SK-N-SH (cell line): ENCODE results near the gene UBE2G2. TPM values are rescaled to one million over a fixed set of nuclear protein-coding genes. Genes with fewer than 3 reads are reported as not detected.

Experiments
- CTCF ChIA-PET: fragments of 300-600, 350-600 bp; formaldehyde crosslinking; extraction: SDS; loops from one replicate; lab custom pipeline; 2021; lab: Yijun Ruan, JAX
- POLR2A ChIA-PET: fragments of 350-600 bp; sonication (Branson Sonifier 250); formaldehyde crosslinking; extraction: SDS; loops from one replicate; lab custom pipeline; 2020; ENCODE audit warnings: antibody characterized with exemption, inconsistent platforms; lab: Yijun Ruan, JAX
- DNase-seq: peaks from one replicate; pipeline ENCODE4 v3.0.0; 2012
- H2AFZ ChIP-seq: fragments of 200-600 bp; sonication (generic); 2 replicates; pipeline ENCODE4 v1.8.1; 2016; ENCODE audit warnings: antibody characterized with exemption, mild to moderate bottlenecking, low read depth
- H3F3A ChIP-seq: fragments of 200-600 bp; sonication (generic); replicated peaks from 2 replicates; pipeline ENCODE3; 2016; ENCODE audit warnings: antibody characterized with exemption, mild to moderate bottlenecking; ENCODE audit not compliant: insufficient read depth
- H3K27ac ChIP-seq, 2 experiments: fragments of 200-500 bp in 1 of 2; fragments of 200-600 bp in 1 of 2; sonication (Bioruptor generic) in 1 of 2; sonication (generic), shearing (Covaris generic) in 1 of 2; 2 replicates each; pipeline versions ENCODE4 v1.5.1 to v1.6.1; 2014 to 2016; ENCODE audit warnings: low read depth in 2 of 2, inconsistent platforms in 1 of 2, low read length in 1 of 2, mild to moderate bottlenecking in 1 of 2, mixed read lengths in 1 of 2
- H3K27me3 ChIP-seq: fragments of 200-600 bp; sonication (generic), shearing (Covaris generic); 2 replicates; pipeline ENCODE4 v1.6.1; 2016; ENCODE audit warnings: mixed run types; ENCODE audit not compliant: insufficient read depth
- H3K36me3 ChIP-seq, 2 experiments: fragments of 200-500 bp in 1 of 2; fragments of 200-600 bp in 1 of 2; sonication (Bioruptor generic) in 1 of 2; sonication (generic) in 1 of 2; replicated peaks in 1 of 2; 2 replicates each; pipeline versions ENCODE3 to v1.5.1; 2014 to 2016; ENCODE audit warnings: low read length in 1 of 2, mild to moderate bottlenecking in 1 of 2; ENCODE audit not compliant: insufficient read depth in 2 of 2, control insufficient read depth in 1 of 2
- H3K4me1 ChIP-seq, 2 experiments: fragments of 200-500 bp in 1 of 2; fragments of 200-600 bp in 1 of 2; sonication (Bioruptor generic) in 1 of 2; sonication (generic), shearing (Covaris generic) in 1 of 2; 2 replicates each; pipeline versions ENCODE4 v1.5.1 to v1.6.1; 2014 to 2016; ENCODE audit warnings: low read depth in 1 of 2, low read length in 1 of 2, mixed run types in 1 of 2; ENCODE audit not compliant: insufficient read depth in 2 of 2, control insufficient read depth in 1 of 2
- H3K4me2 ChIP-seq: fragments of 200-600 bp; sonication (generic), shearing (Covaris generic); 2 replicates; pipeline ENCODE4 v1.6.1; 2017; ENCODE audit warnings: mixed run types
- H3K4me3 ChIP-seq, 2 experiments: fragments of 200-500 bp in 1 of 2; fragments of 200-600 bp in 1 of 2; sonication (Bioruptor generic) in 1 of 2; sonication (generic), shearing (Covaris generic) in 1 of 2; 2 replicates each; pipeline versions ENCODE4 v1.5.1 to v1.8.1; 2014 to 2016; ENCODE audit warnings: low read depth in 2 of 2, inconsistent platforms in 1 of 2, low read length in 1 of 2, mild to moderate bottlenecking in 1 of 2, mixed read lengths in 1 of 2, moderate library complexity in 1 of 2
- H3K79me2 ChIP-seq: fragments of 200-600 bp; sonication (generic); 2 replicates; pipeline ENCODE4 v1.8.1; 2017; ENCODE audit warnings: mild to moderate bottlenecking; ENCODE audit not compliant: insufficient read depth
- H3K9ac ChIP-seq: fragments of 200-600 bp; sonication (generic); 2 replicates; pipeline ENCODE4 v1.6.1; 2017; ENCODE audit warnings: mixed run types
- H3K9me2 ChIP-seq: fragments of 200-600 bp; sonication (generic); 2 replicates; pipeline ENCODE4 v1.6.1; 2017; ENCODE audit warnings: mixed run types
- H3K9me3 ChIP-seq: fragments of 200-600 bp; sonication (generic); 2 replicates; pipeline ENCODE4 v1.6.1; 2017; ENCODE audit warnings: mixed run types, mild to moderate bottlenecking, moderate library complexity
- H4K20me1 ChIP-seq: fragments of 200-600 bp; sonication (generic); 2 replicates; pipeline ENCODE4 v1.6.1; 2017; ENCODE audit warnings: mild to moderate bottlenecking, mixed run types; ENCODE audit not compliant: insufficient read depth
- CHD2 ChIP-seq: fragments of 150-350 bp; IDR thresholded peaks from 2 replicates; pipeline ENCODE4 v1.6.1; 2018; ENCODE audit warnings: low read length; ENCODE audit not compliant: partially characterized antibody
- EZH2phosphoT487 ChIP-seq: fragments of 200-600 bp; sonication (generic); IDR thresholded peaks from 2 replicates; pipeline ENCODE4 v1.6.1; 2017; ENCODE audit warnings: low read depth, mixed run types, mild to moderate bottlenecking, antibody characterized with exemption, moderate library complexity, borderline replicate concordance
- FOXM1 ChIP-seq: IDR thresholded peaks from 2 replicates; pipeline ENCODE4 v1.4.0; 2012; ENCODE audit warnings: low read depth, mild to moderate bottlenecking
- GATA2 ChIP-seq: sonication (generic); formaldehyde crosslinking; IDR thresholded peaks from 2 replicates; pipeline ENCODE4 v1.5.0; 2020; ENCODE audit warnings: mild to moderate bottlenecking, missing genetic modification reagents
- MEF2A ChIP-seq: IDR thresholded peaks from 2 replicates; pipeline ENCODE4 v1.4.0; 2012; ENCODE audit warnings: low read depth, borderline replicate concordance
- NFIC ChIP-seq: IDR thresholded peaks from 2 replicates; pipeline ENCODE4 v1.4.0; 2012; ENCODE audit warnings: borderline replicate concordance
- TAF1 ChIP-seq: IDR thresholded peaks from 2 replicates; pipeline ENCODE4 v1.6.1; 2012; ENCODE audit warnings: low read depth, mild to moderate bottlenecking, low read length, moderate library complexity, borderline replicate concordance
- WGBS: methylation state at CpG from one replicate; pipeline ENCODE4 v1.1.6; 2017; ENCODE audit warnings: low lambda C conversion rate; 5-methylcytosine and 5-hydroxymethylcytosine counted together
- polyA plus RNA-seq, 3 experiments: library from polyadenylated mRNA; depleted of rRNA; stranded (reverse); fragments of >200 nt; gene quantifications; 2 replicates each; pipeline ENCODE4 v1.2.3, GENCODE V29; 2012
- TF ChIP-seq, protein P1 (sequence below): IDR thresholded peaks from 2 replicates; pipeline ENCODE4 v1.6.1; 2012; ENCODE audit warnings: mild to moderate bottlenecking, low read depth, low read length, moderate library complexity

UBE2G2 gene
- polyA plus RNA-seq, 1 of the 3 experiments (the other 2 are of a cell fraction), result 129 TPM

DNA sequence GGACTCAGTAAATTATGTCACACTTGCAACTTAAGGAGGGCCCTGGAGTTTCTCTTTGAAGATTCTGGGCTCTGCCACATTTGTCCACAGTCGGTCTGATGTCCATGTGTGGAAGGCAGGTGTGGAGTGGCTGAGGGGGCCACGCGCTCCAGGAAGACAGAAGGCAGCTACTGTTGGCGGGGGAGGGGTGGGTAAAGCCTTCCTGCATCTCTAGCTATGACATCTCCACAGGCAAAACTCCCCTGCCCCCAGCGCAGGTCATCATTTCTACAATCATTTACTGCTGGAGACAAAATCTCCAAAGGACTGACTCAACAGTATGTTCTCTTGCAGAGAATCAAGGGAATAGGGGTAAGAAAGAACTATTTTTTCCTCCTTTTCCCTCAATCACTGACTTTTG lies 78.9 kb downstream of the UBE2G2 start (continued):
- TF ChIP-seq FOXM1 (no peak), TAF1 (no peak), MEF2A (no peak), NFIC (no peak)
- TF ChIP-seq, protein P1, sequence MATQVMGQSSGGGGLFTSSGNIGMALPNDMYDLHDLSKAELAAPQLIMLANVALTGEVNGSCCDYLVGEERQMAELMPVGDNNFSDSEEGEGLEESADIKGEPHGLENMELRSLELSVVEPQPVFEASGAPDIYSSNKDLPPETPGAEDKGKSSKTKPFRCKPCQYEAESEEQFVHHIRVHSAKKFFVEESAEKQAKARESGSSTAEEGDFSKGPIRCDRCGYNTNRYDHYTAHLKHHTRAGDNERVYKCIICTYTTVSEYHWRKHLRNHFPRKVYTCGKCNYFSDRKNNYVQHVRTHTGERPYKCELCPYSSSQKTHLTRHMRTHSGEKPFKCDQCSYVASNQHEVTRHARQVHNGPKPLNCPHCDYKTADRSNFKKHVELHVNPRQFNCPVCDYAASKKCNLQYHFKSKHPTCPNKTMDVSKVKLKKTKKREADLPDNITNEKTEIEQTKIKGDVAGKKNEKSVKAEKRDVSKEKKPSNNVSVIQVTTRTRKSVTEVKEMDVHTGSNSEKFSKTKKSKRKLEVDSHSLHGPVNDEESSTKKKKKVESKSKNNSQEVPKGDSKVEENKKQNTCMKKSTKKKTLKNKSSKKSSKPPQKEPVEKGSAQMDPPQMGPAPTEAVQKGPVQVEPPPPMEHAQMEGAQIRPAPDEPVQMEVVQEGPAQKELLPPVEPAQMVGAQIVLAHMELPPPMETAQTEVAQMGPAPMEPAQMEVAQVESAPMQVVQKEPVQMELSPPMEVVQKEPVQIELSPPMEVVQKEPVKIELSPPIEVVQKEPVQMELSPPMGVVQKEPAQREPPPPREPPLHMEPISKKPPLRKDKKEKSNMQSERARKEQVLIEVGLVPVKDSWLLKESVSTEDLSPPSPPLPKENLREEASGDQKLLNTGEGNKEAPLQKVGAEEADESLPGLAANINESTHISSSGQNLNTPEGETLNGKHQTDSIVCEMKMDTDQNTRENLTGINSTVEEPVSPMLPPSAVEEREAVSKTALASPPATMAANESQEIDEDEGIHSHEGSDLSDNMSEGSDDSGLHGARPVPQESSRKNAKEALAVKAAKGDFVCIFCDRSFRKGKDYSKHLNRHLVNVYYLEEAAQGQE, result no peak

DNA sequence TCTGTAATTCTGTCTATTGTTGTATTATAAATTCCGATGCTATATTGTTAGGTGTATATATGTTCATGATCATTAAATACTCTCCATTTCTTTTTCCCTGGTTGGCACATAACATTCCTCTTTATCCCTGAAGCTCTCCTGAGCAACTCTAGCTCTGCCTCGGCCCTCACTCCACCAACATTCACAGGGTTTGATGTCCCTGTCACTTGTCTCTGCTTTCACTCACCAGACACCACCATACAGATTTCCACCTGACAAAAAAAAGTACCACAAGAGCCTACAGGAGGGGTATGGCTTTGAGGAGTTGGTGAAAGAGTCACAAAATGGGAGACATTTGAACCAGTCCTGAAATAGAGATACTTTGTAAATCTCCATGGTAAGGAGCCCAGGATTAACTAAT lies 81.5 kb downstream of the UBE2G2 start:
- Histone ChIP-seq H4K20me1 (no peaks in the 10 kb centered on the region), H3K4me1 (no peaks in the 10 kb centered on the region), H2AFZ (no peak overlapping the region), H3K79me2 (no peaks in the 10 kb centered on the region), H3K9me3 (no peaks in the 10 kb centered on the region), H3K4me3 (no peak overlapping the region), H3K36me3 (no peaks in the 10 kb centered on the region), H3K4me2 (no peak overlapping the region), H3K9me2 (no peaks in the 10 kb centered on the region), H3K27ac (no peak overlapping the region), H3K27me3 (peaks cover 48% of the 10 kb centered on the region; the same call in 1 of the 2 replicates), H3K9ac (no peak overlapping the region), H3F3A (no peaks in the 10 kb centered on the region)
- TF ChIP-seq GATA2 (no peak), CHD2 (no peak), EZH2phosphoT487 (no peak)
- DNase-seq, result no peak
- ChIA-PET POLR2A (interaction anchor here (0.8 kb wide), 1 partner anchor 9 kb away, joined by 5 read pairs; the partner anchor contains the start of gene TSPEAR), CTCF (interaction anchor here (0.7 to 0.9 kb wide), 3 partner anchors 10 to 42 kb away, joined by 3 read pairs; no protein-coding TSS in a partner anchor)
- WGBS, result 34% methylated on average over 2 of the region's 2 CpGs

Other genes with a start within 250 kb of the UBE2G2 start
- gene KRTAP10-3, start 243.0 kb downstream of the UBE2G2 start, polyA plus RNA-seq (2012; rRNA removed), result not detected in 2 replicates
- gene KRTAP10-4, start 228.1 kb downstream of the UBE2G2 start, polyA plus RNA-seq (2012; rRNA removed), result not detected in 2 replicates
- gene KRTAP10-5, start 221.2 kb downstream of the UBE2G2 start, polyA plus RNA-seq (2012; rRNA removed), result not detected in 2 replicates
- gene KRTAP10-6, start 209.3 kb downstream of the UBE2G2 start, polyA plus RNA-seq (2012; rRNA removed), result not detected in 2 replicates
- gene KRTAP10-7, start 201.2 kb downstream of the UBE2G2 start, polyA plus RNA-seq (2012; rRNA removed), result not detected in 2 replicates
- gene KRTAP10-8, start 189.7 kb downstream of the UBE2G2 start, polyA plus RNA-seq (2012; rRNA removed), result not detected in 2 replicates
- not detected in 2 replicates for gene KRTAP10-9, start 174.7 kb downstream of the UBE2G2 start, polyA plus RNA-seq (2012; rRNA removed)
- not detected in 2 replicates for gene KRTAP10-10, start 164.5 kb downstream of the UBE2G2 start, polyA plus RNA-seq (2012; rRNA removed)
- not detected in 2 replicates for gene KRTAP10-11, start 155.4 kb downstream of the UBE2G2 start, polyA plus RNA-seq (2012; rRNA removed)
- gene KRTAP12-4, start 147.2 kb downstream of the UBE2G2 start, polyA plus RNA-seq (2012; rRNA removed), result not detected in 2 replicates
- not detected in 2 replicates for gene KRTAP12-3, start 143.9 kb downstream of the UBE2G2 start, polyA plus RNA-seq (2012; rRNA removed)
- not detected in 2 replicates for gene KRTAP12-2, start 134.9 kb downstream of the UBE2G2 start, polyA plus RNA-seq (2012; rRNA removed)
- not detected in 2 replicates for gene KRTAP12-1, start 119.7 kb downstream of the UBE2G2 start, polyA plus RNA-seq (2012; rRNA removed)
- gene KRTAP10-12, start 104.6 kb downstream of the UBE2G2 start, polyA plus RNA-seq (2012; rRNA removed), result not detected in 2 replicates
- gene TSPEAR, start 90.2 kb downstream of the UBE2G2 start, polyA plus RNA-seq (2012; rRNA removed), result 0.03 and 0.08 TPM in 2 replicates
- 89.0 and 125 TPM in 2 replicates for gene SUMO3, start 16.2 kb upstream of the UBE2G2 start, polyA plus RNA-seq (2012; rRNA removed)
- gene PTTG1IP, start 71.9 kb upstream of the UBE2G2 start, polyA plus RNA-seq (2012; rRNA removed), result 171 and 196 TPM in 2 replicates
- gene ITGB2, start 119.1 kb upstream of the UBE2G2 start, polyA plus RNA-seq (2012; rRNA removed), result 0.67 and 0.77 TPM in 2 replicates
- gene SLX9, start 138.2 kb upstream of the UBE2G2 start, polyA plus RNA-seq (2012; rRNA removed), result 27.1 and 42.9 TPM in 2 replicates